BE2C (cell line): ENCODE data around the gene KCNJ6.

Source experiments
- DNase-seq: peaks from one replicate; pipeline ENCODE4 v3.0.0-alpha.2; 2020
- H3K27me3 ChIP-seq: fragments of 250-450 bp; sonication (Bioruptor Pico); 2 replicates; pipeline ENCODE4 v1.5.1; 2020; ENCODE audit warnings: mild to moderate bottlenecking
- H3K36me3 ChIP-seq: fragments of 250-450 bp; sonication (Bioruptor Pico); 2 replicates; pipeline ENCODE4 v1.5.1; 2020; ENCODE audit warnings: mild to moderate bottlenecking
- H3K4me1 ChIP-seq: fragments of 250-450 bp; sonication (Bioruptor Pico); 2 replicates; pipeline ENCODE4 v1.5.1; 2020
- H3K4me3 ChIP-seq: 2 replicates; pipeline ENCODE4 v1.5.1; 2011; ENCODE audit warnings: low read depth, low read length
- H3K9me3 ChIP-seq: fragments of 250-450 bp; sonication (Bioruptor Pico); 2 replicates; pipeline ENCODE4 v1.5.1; 2020
- CTCF ChIP-seq: IDR thresholded peaks from 2 replicates; pipeline ENCODE4 v1.5.1; 2012; ENCODE audit warnings: mild to moderate bottlenecking, low read depth, low read length

Gene KCNJ6

DNA sequence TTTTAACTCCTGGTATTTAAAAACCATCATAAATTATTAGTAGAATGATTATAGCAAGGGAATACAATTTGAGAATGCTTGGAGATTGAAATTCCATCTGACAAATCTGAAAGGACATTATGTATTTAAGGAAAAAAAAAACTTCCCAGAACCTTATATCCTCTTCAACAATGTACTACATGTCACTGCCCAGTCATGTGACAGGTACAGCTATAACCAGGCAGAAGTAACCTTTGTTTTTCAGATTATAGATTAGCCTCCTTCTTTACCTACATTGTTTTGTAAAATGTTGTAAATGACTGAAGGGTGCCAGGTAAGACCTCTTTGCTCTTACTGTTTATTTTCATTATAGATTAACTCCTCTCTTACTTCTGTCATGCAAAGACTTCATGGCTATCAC, 96.9 kb downstream of the KCNJ6 start:
- DNase-seq: no peak
- H3K9me3 ChIP-seq: no peaks in the 10 kb centered on the region
- no peaks in the 10 kb centered on the region for H3K4me1 ChIP-seq
- TF ChIP-seq CTCF: no peak
- 0 out of 2 replicates have a peak, but pooled peaks cover 4% of the 10 kb centered on the region for H3K27me3 ChIP-seq
- H3K36me3 ChIP-seq: no peaks in the 10 kb centered on the region
- H3K4me3 ChIP-seq: no peak overlapping the region

DNA sequence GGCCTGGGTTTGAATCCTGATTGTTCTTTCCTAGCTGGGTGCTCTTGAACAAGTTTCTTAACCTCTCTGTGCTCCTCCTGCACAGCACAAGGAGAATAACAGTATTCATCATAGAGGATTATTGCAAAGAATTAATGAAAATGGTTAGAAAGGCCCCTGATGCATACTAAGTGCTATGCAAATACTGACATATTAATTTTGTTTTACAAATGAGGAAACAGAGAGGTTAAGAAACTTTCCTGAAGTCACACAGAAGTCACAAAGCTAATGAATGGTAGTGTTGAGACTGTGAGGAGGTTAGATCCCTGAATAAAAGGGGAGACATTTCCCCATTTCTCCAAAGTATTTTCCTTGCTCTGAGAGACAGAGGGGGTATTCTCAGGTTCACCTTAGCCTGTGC, 99.0 kb downstream of the KCNJ6 start:
- no peaks in the 10 kb centered on the region for H3K4me1 ChIP-seq
- no peaks in the 10 kb centered on the region for H3K36me3 ChIP-seq
- no peak overlapping the region for H3K4me3 ChIP-seq
- no peak for TF ChIP-seq CTCF
- H3K9me3 ChIP-seq: no peaks in the 10 kb centered on the region
- 0 out of 2 replicates have a peak, but pooled peaks cover 4% of the 10 kb centered on the region for H3K27me3 ChIP-seq
- no peak for DNase-seq

DNA sequence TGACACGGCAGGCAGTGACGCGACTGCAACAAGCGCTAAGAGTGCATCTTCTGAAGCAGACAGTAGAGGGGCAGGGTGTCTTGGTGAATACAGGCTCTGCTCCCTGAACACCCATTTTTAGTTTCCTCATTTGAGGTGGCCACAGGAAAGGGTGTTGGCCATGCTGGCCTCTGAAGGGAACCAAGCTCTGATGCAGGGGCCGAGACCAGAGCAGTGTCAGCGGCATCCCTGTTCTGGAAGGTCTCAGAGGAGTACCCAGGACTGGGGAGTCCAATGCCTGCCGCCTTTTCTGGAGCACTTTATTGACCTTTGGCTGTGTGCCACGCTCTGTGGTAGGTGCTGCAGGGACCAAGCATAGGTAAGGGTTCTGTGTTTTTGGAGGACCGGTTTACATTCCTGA, 100.4 kb downstream of the KCNJ6 start:
- Histone ChIP-seq H3K27me3 (0 out of 2 replicates have a peak, but pooled peaks cover 4% of the 10 kb centered on the region), H3K4me1 (no peaks in the 10 kb centered on the region), H3K36me3 (no peaks in the 10 kb centered on the region), H3K9me3 (no peaks in the 10 kb centered on the region), H3K4me3 (no peak overlapping the region)
- TF ChIP-seq CTCF: no peak
- no peak for DNase-seq

DNA sequence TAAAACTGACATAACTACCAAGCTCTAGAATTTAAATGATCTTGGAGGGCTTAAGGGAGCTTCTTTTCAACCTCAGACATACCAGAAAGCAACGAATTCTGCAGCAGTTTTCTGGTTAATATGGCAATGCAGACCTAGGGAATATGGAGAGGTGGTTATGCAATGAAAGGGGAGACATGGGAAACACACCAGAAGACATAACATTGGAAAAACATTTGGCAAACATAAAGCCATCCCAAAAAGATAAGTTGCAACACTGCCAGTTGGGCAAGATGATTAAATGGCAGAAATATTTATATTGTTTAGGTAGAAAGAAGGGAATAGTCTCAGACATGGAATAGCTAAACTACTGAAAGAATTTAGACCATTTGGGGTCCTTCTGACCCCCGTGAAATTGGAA, 104.5 kb downstream of the KCNJ6 start:
- H3K4me1 ChIP-seq: no peaks in the 10 kb centered on the region
- no peaks in the 10 kb centered on the region for H3K36me3 ChIP-seq
- DNase-seq: no peak
- no peaks in the 10 kb centered on the region for H3K9me3 ChIP-seq
- no peak for TF ChIP-seq CTCF
- no peak overlapping the region for H3K4me3 ChIP-seq
- H3K27me3 ChIP-seq: no peaks in the 10 kb centered on the region

DNA sequence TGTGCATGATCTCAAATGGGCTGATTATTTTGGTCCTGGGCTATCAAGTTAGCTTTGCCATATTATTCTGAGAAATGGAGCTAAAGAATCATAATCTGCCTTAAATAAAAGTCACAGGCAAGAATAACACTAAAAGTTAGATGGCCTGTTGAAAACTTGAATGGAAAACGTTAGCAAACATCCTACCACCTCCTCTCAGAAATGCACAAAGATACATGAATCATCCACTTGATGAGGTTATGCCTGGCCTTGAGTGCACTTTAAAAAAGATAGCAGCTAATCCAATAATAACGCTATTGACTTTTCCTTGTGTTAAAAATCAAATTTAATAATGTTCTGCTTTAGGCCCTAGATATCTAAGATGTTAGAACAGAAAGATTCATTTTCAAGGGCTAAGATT, 108.0 kb downstream of the KCNJ6 start:
- Histone ChIP-seq H3K4me3 (no peak overlapping the region), H3K27me3 (no peaks in the 10 kb centered on the region), H3K9me3 (no peaks in the 10 kb centered on the region), H3K36me3 (no peaks in the 10 kb centered on the region), H3K4me1 (no peaks in the 10 kb centered on the region)
- no peak for TF ChIP-seq CTCF
- no peak for DNase-seq

- H3K4me1 ChIP-seq: no peaks in the 10 kb centered on the region
- DNase-seq: no peak
- H3K4me3 ChIP-seq: no peak overlapping the region
- H3K36me3 ChIP-seq: no peaks in the 10 kb centered on the region
- H3K9me3 ChIP-seq: no peaks in the 10 kb centered on the region
- TF ChIP-seq CTCF: no peak
- no peaks in the 10 kb centered on the region for H3K27me3 ChIP-seq
These were observed 111.0 kb downstream of the KCNJ6 start for GRCh38 chr21:37805266-37805665.
